UCSD-AML1 (cell line): ENCODE results near the gene CDKN1B.

Experiments
- DNase-seq: peaks from one replicate; lab custom pipeline; 2025; ENCODE audit not compliant: unreplicated experiment; lab: John Stamatoyannopoulos, UW

Gene CDKN1B

DNA sequence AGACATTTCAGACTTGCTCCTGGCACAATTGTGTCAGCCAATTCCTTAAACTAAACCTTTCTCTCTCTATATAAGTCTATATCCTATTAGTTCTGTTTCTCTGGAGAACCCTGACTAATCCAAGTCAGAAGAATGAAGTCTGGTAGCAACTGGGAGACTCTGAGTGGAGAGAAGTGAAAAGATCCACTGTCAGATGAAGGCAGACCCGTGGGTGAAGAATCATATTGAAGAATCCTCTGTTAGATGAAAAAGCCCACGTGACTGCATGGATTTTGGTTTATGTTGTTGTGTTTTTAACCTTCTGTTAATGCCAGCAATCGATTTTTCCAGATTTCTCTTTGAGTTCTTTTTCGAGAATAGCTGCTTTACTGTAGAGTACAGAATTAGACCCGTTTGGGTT is 38.8 kb downstream of the CDKN1B start:
- DNase-seq, result no peak

DNA sequence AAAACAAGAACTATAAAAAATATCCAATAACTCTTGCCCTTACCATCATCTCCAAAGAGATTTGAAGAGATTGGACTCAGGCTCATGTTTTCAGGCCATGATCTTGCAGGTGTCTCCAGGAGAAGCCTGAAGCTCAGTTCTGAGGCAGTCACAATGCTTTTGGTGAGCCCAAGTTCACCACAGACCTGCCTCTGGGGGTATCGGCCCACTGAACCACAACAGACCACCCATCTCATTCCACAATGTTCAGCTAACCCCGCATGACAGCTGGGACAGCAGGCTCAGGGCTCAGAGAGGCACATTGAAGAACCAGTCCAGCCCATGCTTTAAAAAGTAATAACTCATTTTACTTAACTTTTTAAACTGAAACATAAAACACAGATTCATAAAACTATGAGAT is 40.0 kb downstream of the CDKN1B start:
- no peak for DNase-seq

DNA sequence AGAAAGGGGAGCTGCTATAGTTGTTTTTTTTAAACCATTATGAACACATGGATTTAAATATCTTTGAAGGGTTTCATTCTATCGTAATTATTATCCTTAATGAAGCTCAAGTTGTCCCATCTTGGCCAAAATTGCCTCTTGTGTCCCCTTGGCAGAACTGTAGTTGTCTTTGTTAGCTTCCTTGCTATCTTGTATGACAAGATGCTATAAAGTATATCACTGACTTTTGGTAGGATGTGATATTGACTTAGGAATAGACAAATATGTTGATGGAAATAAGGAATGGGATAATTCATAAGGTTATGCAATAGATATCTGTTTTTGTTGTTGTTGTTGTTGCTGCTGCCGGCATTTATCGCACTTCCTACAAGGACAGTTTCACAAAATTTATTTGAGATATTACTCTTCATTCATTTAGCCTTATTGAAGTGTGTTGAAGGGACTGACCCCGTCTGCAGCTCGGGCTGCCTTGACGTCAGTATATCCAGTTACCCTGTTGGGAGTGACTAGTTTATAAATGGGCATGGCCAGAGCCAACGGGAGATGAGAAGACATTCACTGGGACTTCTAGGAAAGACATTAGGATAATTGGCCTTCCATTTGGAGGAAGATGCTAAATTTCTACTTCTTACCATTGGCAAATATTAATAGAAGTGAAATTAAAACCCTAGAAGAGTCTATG is 42.2 kb downstream of the CDKN1B start:
- no peak for DNase-seq

GRCh38 chr12:12764824-12765223 is 47.7 kb downstream of the CDKN1B start:
- no peak for DNase-seq

GRCh38 chr12:12770262-12770661 is 53.1 kb downstream of the CDKN1B start:
- DNase-seq, result no peak
